Neural cell (in vitro differentiated cells): ENCODE measurements around the gene TRPM5. TPM values are rescaled to one million over a fixed set of nuclear protein-coding genes. Genes with fewer than 3 reads are reported as not detected.

Experiments
- H2AFZ ChIP-seq: fragments of 200-600, 300-800 bp; sonication (generic), shearing (Covaris generic); 2 replicates; pipeline ENCODE4 v1.6.0; 2014; ENCODE audit warnings: low read depth, mild to moderate bottlenecking, antibody characterized with exemption, low read length, moderate library complexity
- H3F3A ChIP-seq: fragments of 200-600 bp; shearing (Covaris generic); 2 replicates; pipeline ENCODE4 v1.6.1; 2016; ENCODE audit warnings: mild to moderate bottlenecking, moderate library complexity, mixed read lengths, antibody characterized with exemption, low read length; ENCODE audit not compliant: insufficient read depth, poor library complexity, severe bottlenecking
- H3K27ac ChIP-seq: fragments of 200-600, 300-800 bp; sonication (generic), shearing (Covaris generic); 2 replicates; pipeline ENCODE4 v1.5.1; 2014; ENCODE audit warnings: mild to moderate bottlenecking, low read length, moderate library complexity
- H3K27me3 ChIP-seq: fragments of 300-800, 200-600 bp; sonication (generic), shearing (Covaris generic); 2 replicates; pipeline ENCODE4 v1.6.0; 2014; ENCODE audit warnings: mild to moderate bottlenecking, low read depth, low read length, moderate library complexity; ENCODE audit not compliant: insufficient read depth
- H3K36me3 ChIP-seq: fragments of 300-800, 200-600 bp; sonication (generic), shearing (Covaris generic); 2 replicates; pipeline ENCODE4 v1.5.1; 2014; ENCODE audit warnings: mild to moderate bottlenecking, antibody characterized with exemption, low read length, moderate library complexity; ENCODE audit not compliant: insufficient read depth
- H3K4me2 ChIP-seq: fragments of 300-800, 200-600 bp; sonication (generic), shearing (Covaris generic); 2 replicates; pipeline ENCODE4 v1.6.0; 2014; ENCODE audit warnings: mild to moderate bottlenecking, low read length
- H3K4me3 ChIP-seq: fragments of 300-800, 200-600 bp; sonication (generic), shearing (Covaris generic); 2 replicates; pipeline ENCODE4 v1.5.1; 2014; ENCODE audit warnings: mild to moderate bottlenecking, low read length, moderate library complexity
- H3K79me2 ChIP-seq: fragments of 200-600 bp; shearing (Covaris generic); replicated peaks from 2 replicates; pipeline ENCODE4 v1.6.0; 2014; ENCODE audit warnings: mild to moderate bottlenecking, low read length, moderate library complexity; ENCODE audit not compliant: insufficient read depth
- H3K9ac ChIP-seq: fragments of 300-800, 200-600 bp; sonication (generic), shearing (Covaris generic); 2 replicates; pipeline ENCODE4 v1.6.1; 2016; ENCODE audit warnings: mild to moderate bottlenecking, low read length, mixed read lengths
- H3K9me2 ChIP-seq: fragments of 200-600 bp; shearing (Covaris generic); 2 replicates; pipeline ENCODE4 v1.6.1; 2016; ENCODE audit warnings: mild to moderate bottlenecking, low read length, mixed read lengths; ENCODE audit not compliant: insufficient read depth
- H3K9me3 ChIP-seq: fragments of 200-600, 300-800 bp; sonication (generic), shearing (Covaris generic); 2 replicates; pipeline ENCODE4 v1.6.1; 2016; ENCODE audit warnings: mild to moderate bottlenecking, mixed run types, low read length, moderate library complexity, mixed read lengths
- H4K20me1 ChIP-seq: fragments of 200-600 bp; shearing (Covaris generic); 2 replicates; pipeline ENCODE4 v1.6.1; 2016; ENCODE audit warnings: mild to moderate bottlenecking, mixed run types; ENCODE audit not compliant: insufficient read depth
- CTCF ChIP-seq: fragments of 450-650 bp; IDR thresholded peaks from 2 replicates; pipeline ENCODE4 v1.5.1; 2014; ENCODE audit warnings: antibody characterized with exemption, mild to moderate bottlenecking, moderate library complexity; ENCODE audit not compliant: poor library complexity, severe bottlenecking
- EP300 ChIP-seq: fragments of 450-650 bp; conservative IDR thresholded peaks from 2 replicates; pipeline ENCODE4 v1.6.1; 2014; ENCODE audit warnings: antibody characterized with exemption, mild to moderate bottlenecking, moderate library complexity; ENCODE audit not compliant: poor library complexity, severe bottlenecking
- EZH2 ChIP-seq: fragments of 200-600, 300-800 bp; shearing (Covaris generic), sonication (generic); IDR thresholded peaks from 2 replicates; pipeline ENCODE4 v1.6.1; 2014; ENCODE audit warnings: antibody characterized with exemption, low read length, borderline replicate concordance, mild to moderate bottlenecking; ENCODE audit not compliant: insufficient read depth, poor library complexity, severe bottlenecking
- MXI1 ChIP-seq: fragments of 450-650 bp; conservative IDR thresholded peaks from 2 replicates; pipeline ENCODE4 v1.6.1; 2014; ENCODE audit warnings: antibody characterized with exemption, mild to moderate bottlenecking; ENCODE audit not compliant: poor library complexity, severe bottlenecking
- POLR2AphosphoS5 ChIP-seq: IDR thresholded peaks from 2 replicates; pipeline ENCODE4 v1.6.1; 2012
- RAD21 ChIP-seq: fragments of 450-650 bp; conservative IDR thresholded peaks from 2 replicates; pipeline ENCODE4 v1.6.1; 2014; ENCODE audit warnings: antibody characterized with exemption, mild to moderate bottlenecking, moderate library complexity
- SMC3 ChIP-seq: fragments of 450-650 bp; conservative IDR thresholded peaks from 2 replicates; pipeline ENCODE4 v1.6.1; 2014; ENCODE audit warnings: antibody characterized with exemption, mild to moderate bottlenecking, moderate library complexity; ENCODE audit not compliant: poor library complexity
- TAF1 ChIP-seq: IDR thresholded peaks from 2 replicates; pipeline ENCODE4 v1.6.1; 2012; ENCODE audit warnings: low read depth
- polyA plus RNA-seq: library from polyadenylated mRNA; depleted of rRNA; stranded (reverse); fragments of >200 nt; gene quantifications from 2 replicates; pipeline ENCODE4 v1.2.3, GENCODE V29; 2014
- TF ChIP-seq, protein P1 (sequence below): IDR thresholded peaks from 2 replicates; pipeline ENCODE4 v1.6.1; 2012; ENCODE audit warnings: borderline replicate concordance

TRPM5 gene
- polyA plus RNA-seq, 1 donor from 2014 or later = not detected

DNA sequence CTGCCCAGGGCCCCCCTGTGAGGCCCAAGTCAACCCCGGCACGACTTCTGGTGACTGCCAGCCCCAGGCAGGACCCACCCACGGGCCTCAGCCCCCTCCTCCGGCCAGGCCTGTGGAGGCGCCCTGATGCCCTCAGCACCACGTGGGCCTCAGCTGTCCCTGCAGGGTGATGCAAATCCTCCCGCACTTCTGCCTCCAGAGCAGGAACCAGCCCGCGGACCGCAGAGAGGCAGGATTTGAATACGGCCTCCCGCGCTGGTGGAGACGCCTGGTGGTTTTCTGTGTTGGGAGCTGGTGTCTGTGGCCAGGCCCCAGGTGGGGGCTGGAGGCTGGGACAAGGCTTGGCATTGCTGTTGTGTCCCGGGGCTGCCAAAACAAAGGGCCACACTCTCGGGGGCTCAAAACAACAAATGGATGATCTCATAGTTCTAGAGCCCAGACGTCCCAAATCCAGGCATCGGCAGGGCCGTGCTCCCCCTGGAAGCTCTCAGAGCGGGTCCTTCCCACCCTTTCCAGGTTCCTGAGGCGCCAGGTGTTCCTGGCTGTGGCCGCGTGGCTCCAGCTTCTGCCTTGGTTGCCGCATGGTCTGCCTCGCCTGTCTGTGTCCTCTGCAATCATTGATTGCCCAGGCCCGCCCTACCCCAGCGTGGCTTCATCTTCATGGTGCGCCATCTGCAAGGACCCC lies 19.4 kb downstream of the TRPM5 start:
- no peak overlapping the region for H3K27ac ChIP-seq
- no peaks in the 10 kb centered on the region for H3F3A ChIP-seq
- H3K4me3 ChIP-seq = no peak overlapping the region
- H4K20me1 ChIP-seq = no peaks in the 10 kb centered on the region
- H3K36me3 ChIP-seq = no peaks in the 10 kb centered on the region
- H3K4me2 ChIP-seq = no peak overlapping the region
- H3K9me3 ChIP-seq = no peaks in the 10 kb centered on the region
- TF ChIP-seq RAD21 (no peak), EP300 (no peak), EZH2 (no peak), MXI1 (no peak), CTCF (no peak), POLR2AphosphoS5 (no peak), SMC3 (no peak), TAF1 (no peak)
- TF ChIP-seq, protein P1, sequence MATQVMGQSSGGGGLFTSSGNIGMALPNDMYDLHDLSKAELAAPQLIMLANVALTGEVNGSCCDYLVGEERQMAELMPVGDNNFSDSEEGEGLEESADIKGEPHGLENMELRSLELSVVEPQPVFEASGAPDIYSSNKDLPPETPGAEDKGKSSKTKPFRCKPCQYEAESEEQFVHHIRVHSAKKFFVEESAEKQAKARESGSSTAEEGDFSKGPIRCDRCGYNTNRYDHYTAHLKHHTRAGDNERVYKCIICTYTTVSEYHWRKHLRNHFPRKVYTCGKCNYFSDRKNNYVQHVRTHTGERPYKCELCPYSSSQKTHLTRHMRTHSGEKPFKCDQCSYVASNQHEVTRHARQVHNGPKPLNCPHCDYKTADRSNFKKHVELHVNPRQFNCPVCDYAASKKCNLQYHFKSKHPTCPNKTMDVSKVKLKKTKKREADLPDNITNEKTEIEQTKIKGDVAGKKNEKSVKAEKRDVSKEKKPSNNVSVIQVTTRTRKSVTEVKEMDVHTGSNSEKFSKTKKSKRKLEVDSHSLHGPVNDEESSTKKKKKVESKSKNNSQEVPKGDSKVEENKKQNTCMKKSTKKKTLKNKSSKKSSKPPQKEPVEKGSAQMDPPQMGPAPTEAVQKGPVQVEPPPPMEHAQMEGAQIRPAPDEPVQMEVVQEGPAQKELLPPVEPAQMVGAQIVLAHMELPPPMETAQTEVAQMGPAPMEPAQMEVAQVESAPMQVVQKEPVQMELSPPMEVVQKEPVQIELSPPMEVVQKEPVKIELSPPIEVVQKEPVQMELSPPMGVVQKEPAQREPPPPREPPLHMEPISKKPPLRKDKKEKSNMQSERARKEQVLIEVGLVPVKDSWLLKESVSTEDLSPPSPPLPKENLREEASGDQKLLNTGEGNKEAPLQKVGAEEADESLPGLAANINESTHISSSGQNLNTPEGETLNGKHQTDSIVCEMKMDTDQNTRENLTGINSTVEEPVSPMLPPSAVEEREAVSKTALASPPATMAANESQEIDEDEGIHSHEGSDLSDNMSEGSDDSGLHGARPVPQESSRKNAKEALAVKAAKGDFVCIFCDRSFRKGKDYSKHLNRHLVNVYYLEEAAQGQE = no peak
- H2AFZ ChIP-seq = no peak overlapping the region
- no peaks in the 10 kb centered on the region for H3K79me2 ChIP-seq
- no peaks in the 10 kb centered on the region for H3K9me2 ChIP-seq
- no peak overlapping the region for H3K9ac ChIP-seq
- H3K27me3 ChIP-seq = no peaks in the 10 kb centered on the region

GRCh38 chr11:2423157-2424025 lies 20.9 kb downstream of the TRPM5 start:
- H3K36me3 ChIP-seq = no peaks in the 10 kb centered on the region
- H3K79me2 ChIP-seq = no peaks in the 10 kb centered on the region
- no peak for TF ChIP-seq RAD21
- no peak for TF ChIP-seq EZH2
- TF ChIP-seq EP300 = no peak
- TF ChIP-seq CTCF = no peak
- TF ChIP-seq, protein P1 = no peak
- no peak for TF ChIP-seq SMC3
- TF ChIP-seq TAF1 = no peak
- TF ChIP-seq MXI1 = no peak
- no peak for TF ChIP-seq POLR2AphosphoS5
- no peaks in the 10 kb centered on the region for H4K20me1 ChIP-seq
- H3K4me2 ChIP-seq = no peak overlapping the region
- H3F3A ChIP-seq = no peaks in the 10 kb centered on the region
- no peaks in the 10 kb centered on the region for H3K9me3 ChIP-seq
- H3K27me3 ChIP-seq = no peaks in the 10 kb centered on the region
- no peak overlapping the region for H3K4me3 ChIP-seq
- H2AFZ ChIP-seq = no peak overlapping the region
- no peak overlapping the region for H3K9ac ChIP-seq
- no peak overlapping the region for H3K27ac ChIP-seq
- H3K9me2 ChIP-seq = no peaks in the 10 kb centered on the region
